Stimulated activated CD8-positive, alpha-beta memory T cell treated with anti-CD3 and anti-CD28 coated beads, Interleukin-7, amount 100 ng/mL, for 4 hours (primary cell): Measurements from ENCODE around the gene DCLK1.
"Not testable (repeated sequence)": the region's sequence is repeated elsewhere in the genome, so short reads cannot be mapped to it uniquely, and the experiment has no call there.

Source experiments
- DNase-seq, 2 donors: peaks; one replicate each; pipeline ENCODE4 v3.0.0-alpha.2; 2020; ENCODE audit warnings: low read depth in 2 of 2

The DCLK1 gene

GRCh38 chr13:36086117-36086516 lies 45.1 kb downstream of the DCLK1 start:
- no peak for DNase-seq

- no peak for DNase-seq
These were observed 47.1 kb downstream of the DCLK1 start for GRCh38 chr13:36084131-36084530.

GRCh38 chr13:36082806-36083205 lies 48.4 kb downstream of the DCLK1 start:
- DNase-seq: no peak

GRCh38 chr13:36082396-36082795 lies 48.8 kb downstream of the DCLK1 start:
- DNase-seq: no peak

GRCh38 chr13:36076211-36076610 lies 55.0 kb downstream of the DCLK1 start:
- no peak for DNase-seq

- DNase-seq: no peak
These were observed 56.5 kb downstream of the DCLK1 start for GRCh38 chr13:36074659-36075058.

GRCh38 chr13:36072152-36072935 lies 58.8 kb downstream of the DCLK1 start:
- DNase-seq: no peak

- not testable (repeated sequence) for DNase-seq
These were observed 60.5 kb downstream of the DCLK1 start for GRCh38 chr13:36070504-36071192.

GRCh38 chr13:36069881-36070366 lies 61.3 kb downstream of the DCLK1 start:
- no peak for DNase-seq

- DNase-seq: no peak
These were observed 62.2 kb downstream of the DCLK1 start for GRCh38 chr13:36068991-36069390.

- DNase-seq: no peak
These were observed 62.6 kb downstream of the DCLK1 start for GRCh38 chr13:36068566-36068965.

- no peak for DNase-seq
These were observed 63.3 kb downstream of the DCLK1 start for GRCh38 chr13:36067746-36068381.

GRCh38 chr13:36062249-36062648 lies 68.9 kb downstream of the DCLK1 start:
- DNase-seq: no peak

- DNase-seq: no peak
These were observed 69.6 kb downstream of the DCLK1 start for GRCh38 chr13:36061621-36062020.

GRCh38 chr13:36061054-36061453 lies 70.1 kb downstream of the DCLK1 start:
- DNase-seq: no peak

GRCh38 chr13:36059321-36059720 lies 71.9 kb downstream of the DCLK1 start:
- DNase-seq: no peak

- DNase-seq: no peak
These were observed 73.1 kb downstream of the DCLK1 start for GRCh38 chr13:36058116-36058515.

- no peak for DNase-seq
These were observed 73.6 kb downstream of the DCLK1 start for GRCh38 chr13:36057547-36057946.

GRCh38 chr13:36057041-36057440 lies 74.1 kb downstream of the DCLK1 start:
- no peak for DNase-seq

GRCh38 chr13:36055366-36055765 lies 75.8 kb downstream of the DCLK1 start:
- no peak for DNase-seq

GRCh38 chr13:36054041-36054440 lies 77.1 kb downstream of the DCLK1 start:
- DNase-seq: no peak

GRCh38 chr13:36051082-36051481 lies 80.1 kb downstream of the DCLK1 start:
- no peak for DNase-seq

GRCh38 chr13:36046672-36047071 lies 84.5 kb downstream of the DCLK1 start:
- DNase-seq: no peak
